Suppressor macrophage treated with lipopolysaccharide for 4 hours (primary cell): ENCODE measurements around the gene DNAH7.
"Not testable (repeated sequence)": the region's sequence is repeated elsewhere in the genome, so short reads cannot be mapped to it uniquely, and the experiment has no call there.

Experiments used
- DNase-seq: peaks from one replicate; pipeline ENCODE4 v3.0.0-alpha.2; 2020

The DNAH7 gene

GRCh38 chr2:196068271-196069209 is at the start of gene DNAH7:
TSS of gene DNAH7 (minus strand) at chr2:196068837. CDS start at chr2:196068711, 126 bp downstream.
- peak; percentile 90 for DNase-seq

DNA sequence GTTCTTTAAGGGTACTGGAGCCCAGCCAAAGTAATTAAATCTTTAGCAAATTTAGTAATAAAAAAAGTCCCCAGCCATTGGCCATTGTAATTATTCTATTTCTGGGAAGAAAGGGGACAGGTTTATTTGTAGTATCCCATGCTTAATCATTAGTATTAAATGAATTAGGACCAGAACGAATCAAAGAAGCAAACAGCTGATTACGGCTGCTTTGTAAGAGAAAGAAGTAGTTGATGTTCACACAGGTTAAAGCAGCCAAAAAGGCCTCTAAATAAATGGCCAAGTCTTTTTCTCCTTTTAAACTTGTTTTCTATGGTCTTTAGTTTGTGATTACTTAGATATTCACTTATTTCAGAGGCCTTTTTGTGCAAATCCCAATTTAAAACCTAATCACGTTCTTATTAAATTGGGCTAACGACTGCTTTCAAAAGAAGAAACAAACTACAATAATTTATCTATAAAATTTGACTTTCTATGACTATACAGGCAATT is 48.6 kb upstream of the DNAH7 start:
- no peak for DNase-seq

- DNase-seq, result no peak
Measured at GRCh38 chr2:196113061-196113974, 44.7 kb upstream of the DNAH7 start.

- no peak for DNase-seq
Measured at GRCh38 chr2:196112418-196113034, 43.9 kb upstream of the DNAH7 start.

GRCh38 chr2:196108604-196109003 is 40.0 kb upstream of the DNAH7 start:
- no peak for DNase-seq

GRCh38 chr2:196105951-196106350 is 37.3 kb upstream of the DNAH7 start:
- DNase-seq, result peak; percentile 56

DNA sequence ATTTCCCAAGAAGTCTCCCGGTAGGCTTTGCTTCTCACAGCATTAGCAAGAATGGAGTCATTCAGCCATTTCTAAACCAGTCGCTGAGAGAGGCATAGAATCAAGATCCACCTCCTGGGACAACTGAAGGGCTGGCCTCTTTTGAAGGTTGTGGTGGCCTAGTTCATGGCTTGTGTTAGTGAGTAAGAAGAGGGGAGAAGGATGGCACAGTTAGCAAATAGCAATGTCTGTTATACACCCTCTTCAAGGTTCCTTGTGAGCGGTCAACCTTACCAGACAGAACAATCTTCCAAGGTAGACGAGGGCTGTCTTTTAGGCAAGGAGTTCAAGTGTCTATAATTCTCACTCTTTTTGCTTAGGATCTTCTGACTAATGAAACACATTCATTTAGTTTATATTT is 35.4 kb upstream of the DNAH7 start:
- no peak for DNase-seq

DNA sequence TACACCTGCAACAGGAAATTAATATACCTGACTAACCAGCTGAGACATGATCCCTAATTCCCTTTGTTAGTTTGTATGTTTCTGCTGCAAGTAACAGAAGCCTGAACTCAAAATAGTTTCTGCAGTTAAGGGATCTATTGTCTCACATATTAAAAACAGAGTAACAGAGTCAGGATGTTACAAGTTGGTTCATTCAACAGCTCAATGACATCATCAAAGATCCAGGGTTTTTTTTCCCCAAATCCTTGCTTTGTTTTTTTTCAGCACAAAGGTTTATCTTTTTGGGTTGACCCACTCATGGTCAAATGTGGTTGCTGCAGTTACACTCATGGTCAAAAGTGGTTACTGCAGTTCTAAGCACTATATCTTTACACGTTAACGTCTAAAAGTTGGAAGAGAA is 35.0 kb upstream of the DNAH7 start:
- DNase-seq, result no peak

GRCh38 chr2:196101325-196101991 is 32.8 kb upstream of the DNAH7 start:
- DNase-seq, result peak; percentile 51

DNA sequence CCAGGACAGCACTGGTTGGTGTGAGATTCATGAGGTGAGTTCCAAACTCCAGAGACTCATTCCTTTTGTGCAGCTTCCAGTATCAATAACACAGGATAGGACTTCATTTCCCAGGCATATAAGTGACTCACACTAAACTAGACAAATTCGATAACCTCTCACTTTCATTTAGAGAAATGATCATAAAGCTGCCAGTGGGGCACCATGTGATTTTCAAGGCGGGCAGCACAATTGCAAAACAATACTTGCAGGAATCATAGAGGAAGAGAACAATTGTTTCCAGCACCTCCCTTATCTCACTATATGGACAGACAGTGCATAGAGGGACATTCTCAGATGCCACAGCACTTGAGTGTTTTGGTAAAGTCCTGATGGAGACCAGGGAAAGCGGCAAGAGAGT is 31.3 kb upstream of the DNAH7 start:
- DNase-seq, result peak; percentile 61

DNA sequence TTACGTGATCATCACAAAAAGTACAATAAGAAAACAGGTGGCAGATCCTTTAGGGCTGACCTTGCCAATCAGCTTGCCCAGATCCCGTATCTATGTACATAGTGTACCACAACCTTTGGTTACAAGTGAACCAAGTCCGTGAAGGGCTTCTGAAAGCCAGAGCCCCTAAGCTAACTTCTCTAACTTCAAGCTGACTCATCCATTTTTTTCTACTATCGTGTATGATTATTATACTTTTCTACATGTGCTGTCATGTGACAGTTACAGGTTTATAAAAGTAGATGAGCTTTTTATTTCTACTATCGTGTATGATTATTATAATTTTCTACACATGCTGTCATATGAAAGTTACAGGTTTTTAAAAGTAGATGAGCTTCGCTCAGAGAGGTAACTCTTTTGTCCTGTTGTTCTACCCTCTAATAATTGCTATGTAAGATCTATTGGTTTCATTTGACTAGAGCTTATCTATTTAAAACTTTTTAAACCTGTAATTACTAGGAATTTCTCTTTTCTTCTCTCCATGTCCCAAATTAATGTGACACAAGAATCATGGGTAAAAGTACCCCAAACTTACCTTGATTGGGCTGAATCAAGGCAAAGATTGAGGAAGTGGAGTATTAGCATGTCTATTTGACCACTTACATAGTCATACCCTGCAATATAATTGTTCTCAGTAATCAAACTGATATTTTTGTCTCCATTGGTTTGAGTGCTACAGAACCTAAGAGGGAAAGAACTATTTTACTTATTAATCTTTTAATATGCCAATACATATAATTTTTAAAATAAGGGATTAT is 29.4 kb upstream of the DNAH7 start:
- DNase-seq, result no peak

DNA sequence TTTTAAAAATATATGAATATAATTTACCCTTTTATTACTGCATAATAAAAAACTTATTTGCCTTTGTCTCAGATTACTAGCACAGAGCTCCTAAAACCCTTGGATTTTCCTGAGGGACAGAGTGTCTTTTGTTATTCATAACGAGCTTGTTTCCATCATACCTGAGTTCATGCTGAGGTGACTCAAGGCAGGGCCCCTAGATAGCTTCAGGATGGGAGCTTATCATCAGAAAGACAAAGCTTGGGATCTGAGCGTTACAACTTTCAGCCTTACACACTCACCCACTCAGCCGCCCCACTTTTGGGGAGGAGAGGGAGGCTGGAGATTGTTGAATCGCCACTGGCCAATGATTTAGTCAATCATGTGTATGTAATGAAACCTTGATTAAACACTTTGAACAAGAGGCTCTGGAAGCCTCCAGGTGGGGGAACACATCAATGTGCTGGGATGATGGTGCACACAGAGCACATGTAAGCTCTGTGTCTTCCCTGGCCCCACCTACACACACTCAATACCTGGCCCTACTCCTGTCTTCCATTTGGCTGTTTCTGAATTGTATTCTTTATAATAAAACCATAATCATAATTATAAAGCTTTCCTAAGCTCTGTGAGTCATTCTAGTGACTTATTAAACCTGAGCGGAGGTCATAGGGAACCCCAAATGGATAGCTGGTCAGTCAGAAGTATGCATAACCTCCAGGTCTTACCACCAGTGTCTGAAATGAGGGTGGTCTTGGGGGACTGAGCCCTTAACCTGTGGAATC is 28.5 kb upstream of the DNAH7 start:
- DNase-seq, result no peak

DNA sequence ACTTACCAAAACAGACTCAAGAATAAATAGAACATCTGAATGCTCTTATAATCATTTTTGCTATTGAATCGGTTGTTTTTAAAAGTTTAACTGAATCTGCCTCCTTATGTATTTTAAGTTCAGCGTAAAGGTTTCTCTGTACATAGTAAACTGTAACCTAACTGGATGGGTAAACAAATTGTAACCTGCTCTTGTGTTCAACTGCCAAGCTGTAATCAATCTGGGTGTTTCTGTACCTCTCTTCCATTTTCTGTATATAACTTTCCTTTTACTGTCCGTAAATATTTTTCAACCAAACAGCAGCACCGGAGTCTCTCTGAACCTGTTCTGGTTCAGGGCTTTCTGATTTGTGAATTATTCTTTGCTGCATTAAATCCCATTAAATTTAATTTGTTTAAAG is 27.6 kb upstream of the DNAH7 start:
- no peak for DNase-seq

DNA sequence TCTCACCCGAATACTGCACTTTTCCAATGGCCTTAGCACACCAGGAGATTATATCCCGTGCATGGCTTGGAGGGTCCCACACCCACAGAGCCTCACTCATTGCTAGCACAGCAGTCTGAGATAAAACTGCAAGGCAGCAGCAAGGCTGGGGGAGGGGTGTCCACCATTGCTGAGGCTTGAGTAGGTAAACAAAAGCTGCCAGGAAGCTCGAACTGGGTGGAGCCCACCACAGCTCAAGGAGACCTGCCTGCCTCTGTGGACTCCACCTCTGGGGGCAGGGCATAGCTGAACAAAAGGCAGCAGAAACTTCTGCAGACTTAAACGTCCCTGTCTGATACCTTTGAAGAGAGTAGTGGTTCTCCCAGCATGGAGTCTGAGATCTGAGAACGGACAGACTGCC is 20.8 kb upstream of the DNAH7 start:
- not testable (repeated sequence) for DNase-seq

DNA sequence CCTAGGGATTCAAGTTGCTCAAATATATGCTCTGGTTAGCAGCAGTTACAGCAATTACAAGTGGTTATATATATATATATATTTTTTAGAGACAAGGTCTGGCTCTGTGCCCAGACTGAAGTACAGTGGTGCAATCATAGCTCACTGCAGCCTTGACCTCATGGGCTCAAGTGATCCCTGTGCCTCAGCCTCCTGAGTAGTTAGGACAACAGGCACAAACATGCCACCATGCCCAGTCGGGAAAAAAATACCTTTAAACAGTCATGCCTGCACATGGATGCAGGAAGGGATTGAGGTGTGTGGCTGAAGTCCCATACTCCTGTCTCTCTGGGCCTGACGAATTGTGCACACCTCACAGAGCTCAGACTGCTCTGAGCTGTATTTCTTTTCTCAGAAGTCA is 19.6 kb upstream of the DNAH7 start:
- no peak for DNase-seq

- DNase-seq, result no peak
Measured at GRCh38 chr2:196086517-196087368, 18.1 kb upstream of the DNAH7 start.

- DNase-seq, result no peak
Measured at GRCh38 chr2:196083601-196084000, 15.0 kb upstream of the DNAH7 start.

GRCh38 chr2:196080526-196080925 is 11.9 kb upstream of the DNAH7 start:
- no peak for DNase-seq

GRCh38 chr2:196079052-196079451 is 10.4 kb upstream of the DNAH7 start:
- DNase-seq, result no peak

DNA sequence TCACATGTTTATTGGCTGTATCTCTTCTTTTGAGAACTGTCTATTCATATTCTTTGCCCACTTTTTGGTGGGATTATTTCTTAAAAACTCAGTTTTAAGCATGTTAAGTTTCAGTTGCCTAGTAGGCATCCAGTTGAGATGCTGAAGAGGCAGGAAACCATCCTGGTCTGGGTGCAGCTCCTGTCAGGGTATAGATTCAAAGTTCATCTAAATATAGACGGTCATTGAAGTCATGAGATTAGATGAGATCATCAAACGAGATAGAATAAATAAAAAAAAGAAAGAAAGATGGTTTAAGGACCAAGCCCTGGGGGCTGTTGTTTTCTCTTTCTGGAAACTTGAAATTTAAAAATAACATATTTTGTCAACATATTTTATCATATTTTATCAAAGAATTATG is 9.2 kb upstream of the DNAH7 start:
- no peak for DNase-seq
